NB4 (cell line): ENCODE results near the gene VAV2.

Experiments
- DNase-seq: peaks from one replicate; pipeline ENCODE4 v3.0.0; 2010; ENCODE audit warnings: low read depth
- H3K4me3 ChIP-seq: one replicate; pipeline ENCODE4 v1.5.1; 2011; ENCODE audit warnings: mild to moderate bottlenecking, low read depth, low read length, moderate library complexity
- CTCF ChIP-seq: IDR thresholded peaks from one replicate; pipeline ENCODE4 v1.5.1; 2012; ENCODE audit warnings: low read depth, low read length
- MYC ChIP-seq: IDR thresholded peaks from 2 replicates; pipeline ENCODE4 v1.6.1; 2011; ENCODE audit warnings: low read depth, low read length
- POLR2A ChIP-seq: IDR thresholded peaks from 2 replicates; pipeline ENCODE4 v1.6.1; 2011; ENCODE audit warnings: mild to moderate bottlenecking; ENCODE audit not compliant: insufficient read length; ENCODE audit errors: extremely low read depth
- TF ChIP-seq, protein P1 (sequence below): IDR thresholded peaks from 2 replicates; pipeline ENCODE4 v1.6.1; 2011; ENCODE audit warnings: low read depth, low read length

The VAV2 gene

DNA sequence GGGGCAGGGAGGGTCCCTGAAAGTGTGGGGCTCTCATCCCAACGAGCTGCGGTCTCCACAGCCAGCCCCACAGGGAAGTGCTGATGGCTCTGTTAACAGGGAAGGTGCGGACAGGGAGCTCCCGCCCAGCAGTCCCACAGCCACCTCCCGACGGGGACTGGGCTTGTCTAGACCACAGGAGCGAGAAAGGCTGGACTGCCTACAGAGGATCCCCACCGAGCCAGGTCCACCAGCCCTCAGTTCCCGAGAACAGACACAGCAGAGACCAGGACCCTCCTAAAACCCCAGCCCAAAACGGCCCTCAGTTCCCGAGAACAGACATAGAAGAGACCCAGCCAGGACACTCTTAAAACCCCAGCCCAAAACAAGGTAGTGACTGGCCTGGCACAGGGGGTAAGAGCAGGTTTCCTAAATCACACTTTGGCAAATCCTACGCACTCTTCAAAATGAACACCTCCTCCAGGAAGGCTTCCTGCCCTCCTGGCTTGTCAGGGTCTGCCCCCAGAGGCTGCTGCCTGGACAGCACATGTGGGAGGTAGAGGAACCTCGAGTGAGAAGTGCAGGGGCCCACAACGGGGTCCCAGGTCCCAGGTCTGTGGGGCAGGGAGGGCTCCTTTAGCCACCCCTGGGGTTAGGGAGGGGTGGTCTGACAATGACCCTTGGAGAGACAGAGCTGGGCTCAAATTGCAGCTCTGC lies 167.9 kb downstream of the VAV2 start:
- H3K4me3 ChIP-seq: no peak overlapping the region
- DNase-seq: no peak
- TF ChIP-seq CTCF (no peak), POLR2A (no peak), MYC (no peak)
- TF ChIP-seq, protein P1, sequence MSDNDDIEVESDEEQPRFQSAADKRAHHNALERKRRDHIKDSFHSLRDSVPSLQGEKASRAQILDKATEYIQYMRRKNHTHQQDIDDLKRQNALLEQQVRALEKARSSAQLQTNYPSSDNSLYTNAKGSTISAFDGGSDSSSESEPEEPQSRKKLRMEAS: no peak

DNA sequence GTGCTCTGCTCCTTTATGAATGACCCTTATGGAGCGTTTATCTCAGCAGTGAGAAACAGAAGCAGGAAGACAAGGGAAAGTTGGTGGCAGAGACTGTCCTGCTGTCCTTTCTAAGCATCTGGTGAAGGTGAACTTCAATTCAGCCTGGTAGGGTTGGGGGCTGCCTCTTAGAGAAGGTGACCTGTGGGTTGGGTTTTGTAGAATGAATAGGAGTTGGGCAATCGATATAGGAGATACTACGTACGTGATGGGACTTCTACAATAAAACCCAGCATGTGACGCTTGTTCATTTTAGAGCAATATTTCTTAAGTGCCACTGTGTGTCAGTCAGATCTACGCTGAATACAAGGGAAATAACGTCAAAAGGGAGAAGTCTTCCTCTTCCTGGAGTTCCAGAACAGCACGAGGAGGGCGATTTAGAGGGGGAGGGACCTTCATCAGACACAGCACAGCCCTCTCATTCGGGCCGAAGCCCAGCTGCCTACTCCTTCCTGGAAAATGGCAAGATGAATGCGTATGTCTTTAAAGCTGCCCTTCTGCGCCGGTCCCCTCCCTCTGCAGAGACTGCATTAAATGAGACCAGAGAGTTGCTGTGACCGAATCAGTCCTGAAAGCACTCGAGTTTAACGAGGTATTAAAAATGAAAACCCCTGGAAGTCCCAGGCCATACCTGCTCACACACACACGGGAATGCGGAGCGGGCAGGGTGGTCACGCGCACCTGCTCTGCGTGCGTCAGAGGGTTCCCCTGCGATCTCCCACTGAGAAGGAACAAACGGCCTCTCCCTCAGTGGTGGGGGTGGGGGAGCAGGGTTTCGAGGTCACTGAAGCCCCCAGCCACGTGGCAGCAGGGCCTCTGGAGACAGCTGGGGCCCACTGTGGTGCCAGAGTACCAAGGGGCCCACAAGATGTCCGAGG lies 168.7 kb downstream of the VAV2 start:
- no peak for DNase-seq
- no peak overlapping the region for H3K4me3 ChIP-seq
- no peak for TF ChIP-seq MYC
- TF ChIP-seq POLR2A: no peak
- TF ChIP-seq, protein P1: no peak
- no peak for TF ChIP-seq CTCF

DNA sequence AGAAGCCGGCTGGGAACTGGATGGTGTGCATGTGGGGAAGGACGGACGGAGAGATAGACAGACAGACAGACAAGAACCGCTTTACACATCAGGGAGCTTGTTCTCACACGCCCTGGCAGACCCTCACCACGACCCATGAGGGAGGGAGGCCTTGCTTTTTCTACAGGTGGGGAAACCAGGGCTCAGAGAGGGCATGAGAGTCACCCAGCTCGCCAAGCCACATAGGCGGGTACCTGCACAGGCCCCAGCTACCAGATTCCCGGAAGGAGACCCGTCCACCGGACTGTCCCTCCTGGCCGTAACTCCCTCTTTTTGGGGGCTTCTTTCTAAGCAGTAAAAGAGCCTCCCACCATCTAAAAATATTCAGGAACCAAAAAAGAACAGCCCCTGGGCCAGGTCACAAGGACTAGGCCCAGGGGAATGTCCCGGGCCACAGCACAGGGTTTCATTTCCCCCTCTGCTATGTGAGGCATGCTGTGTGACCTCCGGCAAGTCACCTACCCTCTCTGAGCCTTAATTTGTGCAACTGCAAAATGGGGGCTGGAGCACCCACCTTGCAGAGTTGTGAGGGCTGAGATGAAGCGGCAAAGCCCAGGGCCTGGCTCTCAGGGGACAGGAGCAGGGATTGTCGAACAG lies 169.6 kb downstream of the VAV2 start:
- TF ChIP-seq, protein P1: no peak
- TF ChIP-seq CTCF (no peak), POLR2A (no peak), MYC (no peak)
- no peak for DNase-seq

GRCh38 chr9:133821601-133822429 lies 170.3 kb downstream of the VAV2 start:
- no peak for TF ChIP-seq CTCF
- no peak for TF ChIP-seq POLR2A
- TF ChIP-seq MYC: no peak
- TF ChIP-seq, protein P1: no peak
- H3K4me3 ChIP-seq: no peak overlapping the region
- DNase-seq: no peak

More for the DNA sequence above, 169.6 kb downstream of the VAV2 start:
- H3K4me3 ChIP-seq: no peak overlapping the region

DNA sequence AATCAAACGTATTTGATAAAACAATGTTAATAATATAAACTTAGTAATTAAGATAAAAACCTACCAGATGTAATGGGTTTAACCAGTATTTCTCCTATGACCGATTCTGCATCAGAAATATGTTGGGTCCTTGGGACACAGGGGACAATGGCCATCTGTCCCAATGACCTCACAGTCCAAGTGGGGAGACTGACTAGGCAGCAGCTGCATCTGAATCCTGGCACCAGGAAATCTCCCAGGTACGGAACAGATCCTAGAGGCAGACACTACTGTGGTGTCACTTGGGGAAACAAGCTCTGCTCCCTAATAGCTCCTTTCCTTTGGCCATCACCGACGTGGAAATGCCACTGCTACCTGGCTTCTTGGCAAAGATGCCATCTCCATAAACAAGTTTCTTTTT lies 172.2 kb downstream of the VAV2 start:
- no peak for DNase-seq
- no peak overlapping the region for H3K4me3 ChIP-seq
- TF ChIP-seq MYC (no peak), POLR2A (no peak)
- TF ChIP-seq, protein P1: no peak
